Esophagus squamous epithelium (tissue), 4 donors: ENCODE results near the gene CHDH.

Experiments
- CTCF ChIP-seq, 6 experiments: fragments of 450-650 bp in 4 of 6; fragments of 200-600 bp in 2 of 6; sonication (generic) in 2 of 6; IDR thresholded peaks; one replicate each; pipeline ENCODE4 v1.5.1; 2016 to 2019; ENCODE audit warnings: antibody characterized with exemption in 6 of 6, mild to moderate bottlenecking in 4 of 6, moderate library complexity in 4 of 6
- POLR2A ChIP-seq, 4 donors: fragments of 450-650 bp; IDR thresholded peaks; one replicate each; pipeline ENCODE4 v1.6.1; 2017; ENCODE audit warnings: antibody characterized with exemption in 4 of 4, mild to moderate bottlenecking in 4 of 4, moderate library complexity in 3 of 4

- no peak for TF ChIP-seq CTCF (IDR thresholded peaks at IDR 0.05)
- TF ChIP-seq POLR2A (IDR thresholded peaks at IDR 0.05) = no peak
These were observed 73.2 kb downstream of the CHDH start for GRCh38 chr3:53773021-53773436.
